Osteoblast (primary cell): ENCODE measurements around the gene PTPRD. TPM values are rescaled to one million over a fixed set of nuclear protein-coding genes. Genes with fewer than 3 reads are reported as not detected.
A peak's percentile ranks its signal among the peaks of the same experiment; 100 is the strongest.

Source experiments
- DNase-seq: peaks from one replicate; pipeline ENCODE4 v3.0.0; 2011; ENCODE audit warnings: low spot score, mixed read lengths; ENCODE audit not compliant: insufficient read length; ENCODE audit errors: missing footprints
- H2AFZ ChIP-seq: 2 replicates; pipeline ENCODE4 v1.6.0; 2011; ENCODE audit warnings: mild to moderate bottlenecking, low read length
- H3K27ac ChIP-seq: 2 replicates; pipeline ENCODE4 v1.5.1; 2011; ENCODE audit warnings: mild to moderate bottlenecking, low read depth, low read length, moderate library complexity
- H3K27me3 ChIP-seq: 2 replicates; pipeline ENCODE4 v1.6.0; 2012; ENCODE audit warnings: mild to moderate bottlenecking, control low read depth, inconsistent platforms, low read length, moderate library complexity; ENCODE audit not compliant: insufficient read depth
- H3K36me3 ChIP-seq: 2 replicates; pipeline ENCODE4 v1.5.1; 2011; ENCODE audit warnings: mild to moderate bottlenecking, low read length, control low read depth, moderate library complexity; ENCODE audit not compliant: insufficient read depth
- H3K4me1 ChIP-seq: 2 replicates; pipeline ENCODE4 v1.5.1; 2011; ENCODE audit warnings: mild to moderate bottlenecking, low read length, control low read depth, moderate library complexity; ENCODE audit not compliant: insufficient read depth
- H3K4me2 ChIP-seq: 2 replicates; pipeline ENCODE4 v1.6.0; 2011; ENCODE audit warnings: mild to moderate bottlenecking, low read length; ENCODE audit not compliant: insufficient read depth
- H3K4me3 ChIP-seq: fragments of 200-600 bp; sonication (generic); 3 replicates; pipeline ENCODE4 v1.5.1; 2012; ENCODE audit warnings: mild to moderate bottlenecking, low read length, inconsistent platforms; ENCODE audit not compliant: insufficient read depth
- H3K79me2 ChIP-seq: 2 replicates; pipeline ENCODE4 v1.6.0; 2012; ENCODE audit warnings: mild to moderate bottlenecking, low read length, control low read depth, inconsistent platforms; ENCODE audit not compliant: insufficient read depth
- H3K9me3 ChIP-seq: 2 replicates; pipeline ENCODE4 v1.5.1; 2011; ENCODE audit warnings: low read depth, low read length, control low read depth
- H4K20me1 ChIP-seq: 2 replicates; pipeline ENCODE4 v1.6.0; 2012; ENCODE audit warnings: mild to moderate bottlenecking, low read length, control low read depth; ENCODE audit not compliant: insufficient read depth
- total RNA-seq: library from RNA; depleted of rRNA; stranded (reverse); fragments of >200 nt; gene quantifications from 2 replicates; pipeline ENCODE4 v1.2.3, GENCODE V29; 2012
- TF ChIP-seq, protein P1 (sequence below): IDR thresholded peaks from 2 replicates; pipeline ENCODE4 v1.5.1; 2011; ENCODE audit warnings: mild to moderate bottlenecking, low read depth, low read length, moderate library complexity; ENCODE audit errors: extremely low read depth

The PTPRD gene
- total RNA-seq, 1 donor, result 23.9 TPM

DNA sequence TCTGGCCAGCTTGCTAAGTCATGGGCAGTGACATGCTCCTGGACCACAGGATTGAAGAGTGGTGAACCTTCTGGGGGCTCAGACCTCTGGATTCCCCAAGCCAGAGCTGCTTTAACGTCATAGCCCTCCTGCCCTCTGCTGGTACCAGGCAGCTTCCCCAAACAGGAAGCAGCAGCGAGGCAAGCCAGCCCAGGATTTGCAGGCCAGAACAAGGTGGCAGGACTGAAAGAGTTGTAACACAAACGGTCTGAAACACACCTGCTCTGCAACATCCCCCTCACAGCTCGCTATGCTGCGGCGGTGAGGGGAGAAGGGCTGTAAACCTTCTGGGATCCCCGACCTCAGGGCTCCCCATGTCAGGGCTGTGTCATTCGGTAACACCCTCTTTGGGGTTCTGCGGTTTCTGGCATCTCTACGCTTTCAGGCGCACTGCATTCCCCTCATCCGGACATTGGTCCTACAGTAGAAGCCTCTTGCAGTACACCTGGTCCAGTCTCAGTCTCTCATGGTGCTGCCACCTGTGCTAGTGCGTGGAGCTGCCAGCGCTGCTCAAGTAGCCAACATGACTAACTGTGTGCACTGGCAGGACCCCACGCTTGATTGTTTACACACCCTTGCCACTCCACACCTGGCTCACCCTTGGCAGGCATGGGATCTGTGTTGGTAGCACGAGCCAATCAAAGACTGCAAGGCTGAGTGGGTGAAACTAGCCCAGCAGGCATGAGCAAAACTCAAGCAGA is 893.3 kb downstream of the PTPRD start:
- H3K27me3 ChIP-seq, result no peaks in the 10 kb centered on the region
- H3K4me2 ChIP-seq, result no peak overlapping the region
- no peaks in the 10 kb centered on the region for H4K20me1 ChIP-seq
- H3K4me3 ChIP-seq, result no peak overlapping the region
- no peaks in the 10 kb centered on the region for H3K4me1 ChIP-seq
- H3K27ac ChIP-seq, result no peak overlapping the region
- no peak overlapping the region for H2AFZ ChIP-seq
- H3K9me3 ChIP-seq, result peaks cover 7% of the 10 kb centered on the region
- H3K79me2 ChIP-seq, result no peaks in the 10 kb centered on the region
- TF ChIP-seq, protein P1, sequence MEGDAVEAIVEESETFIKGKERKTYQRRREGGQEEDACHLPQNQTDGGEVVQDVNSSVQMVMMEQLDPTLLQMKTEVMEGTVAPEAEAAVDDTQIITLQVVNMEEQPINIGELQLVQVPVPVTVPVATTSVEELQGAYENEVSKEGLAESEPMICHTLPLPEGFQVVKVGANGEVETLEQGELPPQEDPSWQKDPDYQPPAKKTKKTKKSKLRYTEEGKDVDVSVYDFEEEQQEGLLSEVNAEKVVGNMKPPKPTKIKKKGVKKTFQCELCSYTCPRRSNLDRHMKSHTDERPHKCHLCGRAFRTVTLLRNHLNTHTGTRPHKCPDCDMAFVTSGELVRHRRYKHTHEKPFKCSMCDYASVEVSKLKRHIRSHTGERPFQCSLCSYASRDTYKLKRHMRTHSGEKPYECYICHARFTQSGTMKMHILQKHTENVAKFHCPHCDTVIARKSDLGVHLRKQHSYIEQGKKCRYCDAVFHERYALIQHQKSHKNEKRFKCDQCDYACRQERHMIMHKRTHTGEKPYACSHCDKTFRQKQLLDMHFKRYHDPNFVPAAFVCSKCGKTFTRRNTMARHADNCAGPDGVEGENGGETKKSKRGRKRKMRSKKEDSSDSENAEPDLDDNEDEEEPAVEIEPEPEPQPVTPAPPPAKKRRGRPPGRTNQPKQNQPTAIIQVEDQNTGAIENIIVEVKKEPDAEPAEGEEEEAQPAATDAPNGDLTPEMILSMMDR, result no peak
- no peaks in the 10 kb centered on the region for H3K36me3 ChIP-seq
- DNase-seq, result no peak

DNA sequence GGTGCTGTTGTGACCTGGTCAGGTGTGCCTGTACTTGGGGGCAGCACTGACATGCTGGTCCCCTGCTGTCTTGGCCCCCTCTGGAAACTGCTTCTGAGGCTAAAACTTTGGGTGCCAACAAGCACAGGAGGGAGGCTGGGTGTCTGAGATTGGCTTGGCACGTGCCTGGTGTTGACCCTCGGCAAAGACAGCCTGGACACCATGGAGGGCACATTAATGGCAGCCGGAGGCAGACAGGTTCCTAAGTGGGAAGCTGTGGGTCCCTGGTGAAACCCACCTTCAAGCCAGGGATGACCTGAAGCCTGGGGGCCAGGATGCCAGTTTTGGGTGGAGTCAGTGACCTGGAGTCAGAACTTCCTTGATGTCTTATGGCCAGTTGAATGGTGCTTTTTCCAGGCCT is 894.1 kb downstream of the PTPRD start:
- no peaks in the 10 kb centered on the region for H3K27me3 ChIP-seq
- H3K4me2 ChIP-seq, result no peak overlapping the region
- TF ChIP-seq, protein P1, result no peak
- no peaks in the 10 kb centered on the region for H4K20me1 ChIP-seq
- no peaks in the 10 kb centered on the region for H3K36me3 ChIP-seq
- no peak overlapping the region for H3K4me3 ChIP-seq
- H3K9me3 ChIP-seq, result peaks cover 7% of the 10 kb centered on the region
- DNase-seq, result peak; percentile 27
- no peaks in the 10 kb centered on the region for H3K4me1 ChIP-seq
- H2AFZ ChIP-seq, result no peak overlapping the region
- no peak overlapping the region for H3K27ac ChIP-seq
- no peaks in the 10 kb centered on the region for H3K79me2 ChIP-seq

DNA sequence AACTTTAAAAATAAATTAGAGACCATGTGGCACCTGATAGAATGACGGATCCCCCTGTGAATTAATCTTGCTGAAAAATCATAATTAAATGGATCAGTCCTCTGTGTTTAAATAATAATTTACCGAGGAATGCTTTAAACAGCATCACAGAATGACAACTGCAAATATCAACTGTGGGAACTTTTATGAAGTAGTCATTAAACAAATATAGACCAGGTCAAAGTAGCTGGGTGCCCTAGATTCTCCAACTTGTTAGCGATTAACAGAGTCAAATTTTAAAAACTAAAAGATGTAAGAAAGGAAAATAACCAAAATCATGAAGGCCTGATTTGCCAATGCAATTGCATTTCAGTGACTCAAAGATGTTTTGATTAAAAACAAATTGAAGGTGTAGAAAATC is 933.4 kb downstream of the PTPRD start:
- TF ChIP-seq, protein P1, result no peak
- H3K36me3 ChIP-seq, result no peaks in the 10 kb centered on the region
- no peak overlapping the region for H3K4me2 ChIP-seq
- no peak overlapping the region for H3K4me3 ChIP-seq
- no peaks in the 10 kb centered on the region for H3K79me2 ChIP-seq
- H3K4me1 ChIP-seq, result no peaks in the 10 kb centered on the region
- H2AFZ ChIP-seq, result no peak overlapping the region
- H3K27ac ChIP-seq, result no peak overlapping the region
- no peak for DNase-seq
- no peaks in the 10 kb centered on the region for H3K27me3 ChIP-seq
- H4K20me1 ChIP-seq, result no peaks in the 10 kb centered on the region
- H3K9me3 ChIP-seq, result no peaks in the 10 kb centered on the region

DNA sequence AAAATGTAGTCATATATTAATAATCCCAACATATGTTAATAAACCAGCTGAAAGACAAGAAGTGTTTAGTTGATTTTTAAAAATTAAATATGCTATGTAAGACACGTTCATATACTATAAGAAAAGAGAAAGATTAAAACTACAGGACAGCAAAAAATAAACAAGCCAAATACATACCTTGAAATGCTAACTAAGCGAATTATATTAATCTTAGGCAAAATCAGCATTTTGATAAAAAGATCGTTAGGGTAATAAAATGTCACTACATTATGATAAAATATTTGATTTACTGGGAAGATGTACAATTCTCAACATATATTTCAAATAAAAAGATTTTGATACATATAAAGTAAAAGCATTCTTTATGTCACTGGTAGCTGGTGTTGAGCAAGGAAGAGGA is 938.3 kb downstream of the PTPRD start:
- H3K27me3 ChIP-seq, result no peaks in the 10 kb centered on the region
- H3K4me3 ChIP-seq, result no peak overlapping the region
- DNase-seq, result no peak
- no peaks in the 10 kb centered on the region for H3K36me3 ChIP-seq
- TF ChIP-seq, protein P1, result no peak
- H3K27ac ChIP-seq, result no peak overlapping the region
- H3K4me2 ChIP-seq, result no peak overlapping the region
- no peaks in the 10 kb centered on the region for H3K79me2 ChIP-seq
- H3K4me1 ChIP-seq, result no peaks in the 10 kb centered on the region
- no peaks in the 10 kb centered on the region for H4K20me1 ChIP-seq
- H2AFZ ChIP-seq, result no peak overlapping the region
- no peaks in the 10 kb centered on the region for H3K9me3 ChIP-seq
